Endothelial cell of umbilical vein (primary cell): ENCODE measurements around the gene TMEM119. TPM values are rescaled to one million over a fixed set of nuclear protein-coding genes. Genes with fewer than 3 reads are reported as not detected.
A peak's percentile ranks its signal among the peaks of the same experiment; 100 is the strongest.

Source experiments
- BruUV-seq: library from RNA; stranded (reverse); fragments of 400-500 nt; replicated peaks from 2 replicates; lab custom pipeline; 2021; lab: Mats Ljungman, UMichigan
- CTCF ChIA-PET: fragments of 300-600, 350-600 bp; sonication (Branson Sonifier 250); formaldehyde crosslinking; loops from one replicate; lab custom pipeline; 2021; ENCODE audit warnings: antibody characterized with exemption, inconsistent platforms; lab: Charles Lee
- POLR2A ChIA-PET: fragments of 300-600, 350-600 bp; sonication (Branson Sonifier 250); formaldehyde crosslinking; loops from one replicate; lab custom pipeline; 2021; ENCODE audit warnings: antibody characterized with exemption, inconsistent platforms; lab: Charles Lee
- DNase-seq: peaks from one replicate; pipeline ENCODE4 v3.0.0-alpha.2; 2011; ENCODE audit warnings: low read depth, low spot score
- FAIRE-seq: peaks from 2 replicates; lab custom pipeline; 2011; peaks lifted over from hg19 to GRCh38; lab: Jason Lieb, UNC
- H2AFZ ChIP-seq: 2 replicates; pipeline ENCODE4 v1.6.0; 2012; ENCODE audit warnings: low read depth, low read length, control low read depth, inconsistent platforms
- H3K27ac ChIP-seq: 2 replicates; pipeline ENCODE4 v1.5.1; 2011; ENCODE audit warnings: low read depth, mild to moderate bottlenecking, control low read depth, low read length, moderate library complexity; ENCODE audit not compliant: insufficient read depth
- H3K27me3 ChIP-seq, 2 experiments: 2 replicates each; pipeline versions ENCODE4 v1.6.0 to v1.6.1; 2011; ENCODE audit warnings: low read length in 2 of 2, mixed read lengths in 1 of 2; ENCODE audit not compliant: control insufficient read depth in 2 of 2, insufficient read depth in 2 of 2
- H3K36me3 ChIP-seq, 2 experiments: 2 replicates in 1 of 2; 3 replicates in 1 of 2; pipeline ENCODE4 v1.5.1; 2011; ENCODE audit warnings: low read length in 2 of 2, mild to moderate bottlenecking in 1 of 2, moderate library complexity in 1 of 2; ENCODE audit not compliant: control insufficient read depth in 2 of 2, insufficient read depth in 2 of 2; ENCODE audit errors: extremely low read depth in 1 of 2
- H3K4me1 ChIP-seq: 3 replicates; pipeline ENCODE4 v1.5.1; 2011; ENCODE audit warnings: mild to moderate bottlenecking, low read length; ENCODE audit not compliant: control insufficient read depth, insufficient read depth; ENCODE audit errors: extremely low read depth
- H3K4me2 ChIP-seq: 2 replicates; pipeline ENCODE4 v1.6.1; 2011; ENCODE audit warnings: low read length, control low read depth, mixed read lengths; ENCODE audit not compliant: insufficient read depth
- H3K4me3 ChIP-seq, 3 experiments: fragments of 200-600 bp in 1 of 3; sonication (generic), shearing (Covaris generic) in 1 of 3; replicated peaks in 1 of 3; 2 replicates each; pipeline ENCODE4 v1.5.1; 2011 to 2016; ENCODE audit warnings: control low read depth in 3 of 3, low read length in 3 of 3, mild to moderate bottlenecking in 2 of 3, inconsistent platforms in 1 of 3, low read depth in 1 of 3, moderate library complexity in 1 of 3; ENCODE audit not compliant: insufficient read depth in 1 of 3
- H3K79me2 ChIP-seq: 2 replicates; pipeline ENCODE4 v1.6.0; 2012; ENCODE audit warnings: low read length, inconsistent platforms; ENCODE audit not compliant: control insufficient read depth, insufficient read depth
- H3K9ac ChIP-seq: replicated peaks from 2 replicates; pipeline ENCODE3; 2011; ENCODE audit warnings: low read length, control low read depth; ENCODE audit not compliant: insufficient read depth; ENCODE audit errors: extremely low read depth
- H3K9me1 ChIP-seq: replicated peaks from 3 replicates; pipeline ENCODE4 v1.6.0; 2011; ENCODE audit warnings: mild to moderate bottlenecking, low read length; ENCODE audit not compliant: control insufficient read depth, insufficient read depth; ENCODE audit errors: extremely low read depth
- H3K9me3 ChIP-seq: replicated peaks from 2 replicates; pipeline ENCODE4 v1.5.1; 2012; ENCODE audit warnings: low read length, inconsistent platforms; ENCODE audit not compliant: control insufficient read depth, insufficient read depth
- H4K20me1 ChIP-seq: replicated peaks from 2 replicates; pipeline ENCODE3; 2011; ENCODE audit warnings: mild to moderate bottlenecking, low read length; ENCODE audit not compliant: control insufficient read depth, insufficient read depth; ENCODE audit errors: extremely low read depth
- CTCF ChIP-seq, 2 donors: IDR thresholded peaks; 1 replicate in 1 of 2; 2 replicates in 1 of 2; pipeline ENCODE4 v1.5.1; 2011; ENCODE audit warnings: low read length in 2 of 2, mild to moderate bottlenecking in 2 of 2, moderate library complexity in 2 of 2, control low read depth in 1 of 2, inconsistent platforms in 1 of 2, low read depth in 1 of 2; ENCODE audit not compliant: insufficient read depth in 1 of 2; ENCODE audit errors: extremely low read depth in 1 of 2
- EZH2 ChIP-seq: IDR thresholded peaks from 2 replicates; pipeline ENCODE4 v1.6.1; 2012; ENCODE audit warnings: borderline replicate concordance, low read depth, mild to moderate bottlenecking, moderate library complexity, low read length, inconsistent platforms; ENCODE audit not compliant: severe bottlenecking
- FOS ChIP-seq: IDR thresholded peaks from 2 replicates; pipeline ENCODE4 v1.6.1; 2011; ENCODE audit warnings: mild to moderate bottlenecking, low read length, moderate library complexity, borderline replicate concordance; ENCODE audit not compliant: insufficient read depth
- GATA2 ChIP-seq: IDR thresholded peaks from 2 replicates; pipeline ENCODE4 v1.7.0; 2011; ENCODE audit warnings: low read depth, mild to moderate bottlenecking, moderate library complexity, mixed read lengths, low read length; ENCODE audit not compliant: insufficient read length, insufficient read depth
- JUN ChIP-seq: IDR thresholded peaks from 2 replicates; pipeline ENCODE4 v1.6.1; 2011; ENCODE audit warnings: borderline replicate concordance, low read depth; ENCODE audit not compliant: insufficient read length, insufficient read depth
- MAX ChIP-seq: IDR thresholded peaks from 2 replicates; pipeline ENCODE4 v1.6.1; 2011; ENCODE audit not compliant: insufficient read depth, insufficient read length
- MYC ChIP-seq: IDR thresholded peaks from one replicate; pipeline ENCODE4 v1.6.1; 2011; ENCODE audit warnings: mild to moderate bottlenecking, low read depth, low read length
- POLR2A ChIP-seq: IDR thresholded peaks from 2 replicates; pipeline ENCODE4 v1.6.1; 2012; ENCODE audit warnings: low read depth, mild to moderate bottlenecking, control low read depth, low read length
- POLR2AphosphoS5 ChIP-seq: IDR thresholded peaks from 2 replicates; pipeline ENCODE4 v1.6.1; 2012; ENCODE audit warnings: low read depth, mild to moderate bottlenecking, control low read depth, low read length, moderate library complexity; ENCODE audit not compliant: insufficient read depth
- dilution Hi-C: fragments of 300-500 bp; cut with MboI; formaldehyde crosslinking; loops from one replicate; pipeline ENCODE4 v1.15.0; 2019; ENCODE audit warnings: low sequenced_read_pairs; ENCODE audit not compliant: extremely low pct_ligation_motif_present
- intact Hi-C: fragments of 100-400 bp; cut with micrococcal nuclease; formaldehyde crosslinking; loops from one replicate; pipeline ENCODE4 v1.10.0; 2022
- polyA plus RNA-seq, 4 experiments: library from polyadenylated mRNA; depleted of rRNA in 3 of 4; stranded (reverse) in 3 of 4; unstranded in 1 of 4; fragments of >200 nt; gene quantifications; 2 replicates each; pipeline versions ENCODE4 v1.2.1 to v1.2.3, GENCODE V29; 2011 to 2012; ENCODE audit warnings: missing spikeins in 1 of 4
- total RNA-seq: library from RNA; stranded (reverse); gene quantifications from 2 replicates; pipeline ENCODE4 v1.2.3, GENCODE V29; 2021

Gene TMEM119
- total and polyA plus RNA-seq, 2 donors (not counting 3 experiments of a cell fraction or from before 2014, with no cell fraction given), result not detected

GRCh38 chr12:108611884-108612415, 14.1 kb upstream of the TMEM119 start:
- Histone ChIP-seq H3K4me3 (no peak overlapping the region), H2AFZ (no peak overlapping the region), H3K79me2 (no peaks in the 10 kb centered on the region), H3K9me3 (no peaks in the 10 kb centered on the region), H3K9me1 (no peaks in the 10 kb centered on the region), H4K20me1 (no peaks in the 10 kb centered on the region), H3K36me3 (no peaks in the 10 kb centered on the region), H3K9ac (no peak overlapping the region), H3K27me3 (no peaks in the 10 kb centered on the region), H3K4me1 (peaks cover under 1% of the 10 kb centered on the region), H3K27ac (no peak overlapping the region), H3K4me2 (no peak overlapping the region)
- DNase-seq (peak; percentile 58), FAIRE-seq (peak; percentile 44)
- ChIA-PET CTCF (interaction anchor here (0.6 to 2.1 kb wide), 6 partner anchors 10 to 192 kb away, joined by 3 to 6 read pairs (median 4); partner anchors contain the start of gene ISCU), POLR2A (interaction anchor here (0.6 kb wide), 1 partner anchor 27 kb away, joined by 3 read pairs; no protein-coding TSS in a partner anchor)
- dilution Hi-C loops, result no loop called here
- BruUV-seq, result no TSS peak
- TF ChIP-seq POLR2A (no peak), GATA2 (no peak), CTCF (IDR thresholded peaks at IDR 0.05; ENCODE audit: extremely low read depth in 1 of 2, insufficient read depth in 1 of 2, low read depth in 1 of 2, low read length in 2 of 2) (peak; percentile 58 to 61), EZH2 (no peak), POLR2AphosphoS5 (no peak), FOS (peak; percentile 80), JUN (peak; percentile 52), MAX (no peak), MYC (no peak)
- intact Hi-C loops, result loop anchor here (1.0 kb wide), 2 partner anchors 191 to 481 kb away; partner anchors contain the start of gene ALKBH2
